Ectodermal cell (in vitro differentiated cells): ENCODE data around the gene CDKN2B.
"Not testable (repeated sequence)": the region's sequence is repeated elsewhere in the genome, so short reads cannot be mapped to it uniquely, and the experiment has no call there.

Source experiments
- H3K27ac ChIP-seq: 2 replicates; pipeline ENCODE4 v1.7.0; 2013; ENCODE audit warnings: mild to moderate bottlenecking, low read depth, low read length; ENCODE audit not compliant: insufficient read depth, poor library complexity, severe bottlenecking
- H3K27me3 ChIP-seq: 2 replicates; pipeline ENCODE4 v1.7.0; 2013; ENCODE audit warnings: mild to moderate bottlenecking, low read length; ENCODE audit not compliant: insufficient read depth, control insufficient read depth, poor library complexity, severe bottlenecking
- H3K36me3 ChIP-seq: one replicate; pipeline ENCODE4 v1.7.0; 2013; ENCODE audit warnings: low read length; ENCODE audit not compliant: control insufficient read depth, insufficient read depth
- H3K4me1 ChIP-seq: one replicate; pipeline ENCODE4 v1.7.0; 2013; ENCODE audit warnings: low read length; ENCODE audit not compliant: control insufficient read depth, insufficient read depth
- H3K4me3 ChIP-seq: 2 replicates; pipeline ENCODE4 v1.7.0; 2013; ENCODE audit warnings: low read depth, low read length, control low read depth; ENCODE audit not compliant: insufficient read depth
- H3K9me3 ChIP-seq: 2 replicates; pipeline ENCODE4 v1.7.0; 2013; ENCODE audit warnings: mild to moderate bottlenecking, low read length, moderate library complexity; ENCODE audit not compliant: control insufficient read depth
- WGBS, 2 experiments: methylation state at CpG; one replicate each; pipeline ENCODE4 v1.1.7; 2013; ENCODE audit warnings: missing lambda C conversion rate in 2 of 2; 5-methylcytosine and 5-hydroxymethylcytosine counted together

Gene CDKN2B

GRCh38 chr9:21961569-21961968 is 47.5 kb downstream of the CDKN2B start:
- peaks cover 7% of the 10 kb centered on the region for H3K4me1 ChIP-seq
- no peak overlapping the region for H3K27ac ChIP-seq
- WGBS, 2 experiments, result 97 to 100% methylated on average over 1 to 2 of the region's 2 CpGs
- no peak overlapping the region for H3K4me3 ChIP-seq
- H3K27me3 ChIP-seq, result peaks cover 42% of the 10 kb centered on the region
- H3K36me3 ChIP-seq, result no peaks in the 10 kb centered on the region
- H3K9me3 ChIP-seq, result no peaks in the 10 kb centered on the region

- WGBS, 2 experiments, result 92 to 95% methylated on average over 26 to 33 of the region's 33 CpGs
- H3K27me3 ChIP-seq, result peaks cover 19% of the 10 kb centered on the region
- H3K4me3 ChIP-seq, H3K4me1 ChIP-seq, H3K9me3 ChIP-seq, H3K36me3 ChIP-seq, H3K27ac ChIP-seq: not testable (repeated sequence)
These were observed 49.8 kb downstream of the CDKN2B start for GRCh38 chr9:21959268-21959667.

- 85 to 86% methylated on average over 2 of the region's 2 CpGs for WGBS, 2 experiments
- no peak overlapping the region for H3K27ac ChIP-seq
- H3K27me3 ChIP-seq, result peaks cover 15% of the 10 kb centered on the region
- H3K4me3 ChIP-seq, result no peak overlapping the region
- H3K9me3 ChIP-seq, result no peaks in the 10 kb centered on the region
- no peaks in the 10 kb centered on the region for H3K4me1 ChIP-seq
- no peaks in the 10 kb centered on the region for H3K36me3 ChIP-seq
These were observed 50.3 kb downstream of the CDKN2B start for GRCh38 chr9:21958833-21959232.
